ENCODE measurements around the gene CHST6. TPM values are rescaled to one million over a fixed set of nuclear protein-coding genes. Genes with fewer than 3 reads are reported as not detected.

CHST6 gene
- total and polyA plus RNA-seq, 2 of the 8 experiments (the other 6 are each of a cell fraction or from before 2014, with no cell fraction given), result 18.2 to 25.4 TPM

GRCh38 chr16:75485230-75486013 is 9.8 kb downstream of the CHST6 start (continued):
- TF ChIP-seq, protein P1, sequence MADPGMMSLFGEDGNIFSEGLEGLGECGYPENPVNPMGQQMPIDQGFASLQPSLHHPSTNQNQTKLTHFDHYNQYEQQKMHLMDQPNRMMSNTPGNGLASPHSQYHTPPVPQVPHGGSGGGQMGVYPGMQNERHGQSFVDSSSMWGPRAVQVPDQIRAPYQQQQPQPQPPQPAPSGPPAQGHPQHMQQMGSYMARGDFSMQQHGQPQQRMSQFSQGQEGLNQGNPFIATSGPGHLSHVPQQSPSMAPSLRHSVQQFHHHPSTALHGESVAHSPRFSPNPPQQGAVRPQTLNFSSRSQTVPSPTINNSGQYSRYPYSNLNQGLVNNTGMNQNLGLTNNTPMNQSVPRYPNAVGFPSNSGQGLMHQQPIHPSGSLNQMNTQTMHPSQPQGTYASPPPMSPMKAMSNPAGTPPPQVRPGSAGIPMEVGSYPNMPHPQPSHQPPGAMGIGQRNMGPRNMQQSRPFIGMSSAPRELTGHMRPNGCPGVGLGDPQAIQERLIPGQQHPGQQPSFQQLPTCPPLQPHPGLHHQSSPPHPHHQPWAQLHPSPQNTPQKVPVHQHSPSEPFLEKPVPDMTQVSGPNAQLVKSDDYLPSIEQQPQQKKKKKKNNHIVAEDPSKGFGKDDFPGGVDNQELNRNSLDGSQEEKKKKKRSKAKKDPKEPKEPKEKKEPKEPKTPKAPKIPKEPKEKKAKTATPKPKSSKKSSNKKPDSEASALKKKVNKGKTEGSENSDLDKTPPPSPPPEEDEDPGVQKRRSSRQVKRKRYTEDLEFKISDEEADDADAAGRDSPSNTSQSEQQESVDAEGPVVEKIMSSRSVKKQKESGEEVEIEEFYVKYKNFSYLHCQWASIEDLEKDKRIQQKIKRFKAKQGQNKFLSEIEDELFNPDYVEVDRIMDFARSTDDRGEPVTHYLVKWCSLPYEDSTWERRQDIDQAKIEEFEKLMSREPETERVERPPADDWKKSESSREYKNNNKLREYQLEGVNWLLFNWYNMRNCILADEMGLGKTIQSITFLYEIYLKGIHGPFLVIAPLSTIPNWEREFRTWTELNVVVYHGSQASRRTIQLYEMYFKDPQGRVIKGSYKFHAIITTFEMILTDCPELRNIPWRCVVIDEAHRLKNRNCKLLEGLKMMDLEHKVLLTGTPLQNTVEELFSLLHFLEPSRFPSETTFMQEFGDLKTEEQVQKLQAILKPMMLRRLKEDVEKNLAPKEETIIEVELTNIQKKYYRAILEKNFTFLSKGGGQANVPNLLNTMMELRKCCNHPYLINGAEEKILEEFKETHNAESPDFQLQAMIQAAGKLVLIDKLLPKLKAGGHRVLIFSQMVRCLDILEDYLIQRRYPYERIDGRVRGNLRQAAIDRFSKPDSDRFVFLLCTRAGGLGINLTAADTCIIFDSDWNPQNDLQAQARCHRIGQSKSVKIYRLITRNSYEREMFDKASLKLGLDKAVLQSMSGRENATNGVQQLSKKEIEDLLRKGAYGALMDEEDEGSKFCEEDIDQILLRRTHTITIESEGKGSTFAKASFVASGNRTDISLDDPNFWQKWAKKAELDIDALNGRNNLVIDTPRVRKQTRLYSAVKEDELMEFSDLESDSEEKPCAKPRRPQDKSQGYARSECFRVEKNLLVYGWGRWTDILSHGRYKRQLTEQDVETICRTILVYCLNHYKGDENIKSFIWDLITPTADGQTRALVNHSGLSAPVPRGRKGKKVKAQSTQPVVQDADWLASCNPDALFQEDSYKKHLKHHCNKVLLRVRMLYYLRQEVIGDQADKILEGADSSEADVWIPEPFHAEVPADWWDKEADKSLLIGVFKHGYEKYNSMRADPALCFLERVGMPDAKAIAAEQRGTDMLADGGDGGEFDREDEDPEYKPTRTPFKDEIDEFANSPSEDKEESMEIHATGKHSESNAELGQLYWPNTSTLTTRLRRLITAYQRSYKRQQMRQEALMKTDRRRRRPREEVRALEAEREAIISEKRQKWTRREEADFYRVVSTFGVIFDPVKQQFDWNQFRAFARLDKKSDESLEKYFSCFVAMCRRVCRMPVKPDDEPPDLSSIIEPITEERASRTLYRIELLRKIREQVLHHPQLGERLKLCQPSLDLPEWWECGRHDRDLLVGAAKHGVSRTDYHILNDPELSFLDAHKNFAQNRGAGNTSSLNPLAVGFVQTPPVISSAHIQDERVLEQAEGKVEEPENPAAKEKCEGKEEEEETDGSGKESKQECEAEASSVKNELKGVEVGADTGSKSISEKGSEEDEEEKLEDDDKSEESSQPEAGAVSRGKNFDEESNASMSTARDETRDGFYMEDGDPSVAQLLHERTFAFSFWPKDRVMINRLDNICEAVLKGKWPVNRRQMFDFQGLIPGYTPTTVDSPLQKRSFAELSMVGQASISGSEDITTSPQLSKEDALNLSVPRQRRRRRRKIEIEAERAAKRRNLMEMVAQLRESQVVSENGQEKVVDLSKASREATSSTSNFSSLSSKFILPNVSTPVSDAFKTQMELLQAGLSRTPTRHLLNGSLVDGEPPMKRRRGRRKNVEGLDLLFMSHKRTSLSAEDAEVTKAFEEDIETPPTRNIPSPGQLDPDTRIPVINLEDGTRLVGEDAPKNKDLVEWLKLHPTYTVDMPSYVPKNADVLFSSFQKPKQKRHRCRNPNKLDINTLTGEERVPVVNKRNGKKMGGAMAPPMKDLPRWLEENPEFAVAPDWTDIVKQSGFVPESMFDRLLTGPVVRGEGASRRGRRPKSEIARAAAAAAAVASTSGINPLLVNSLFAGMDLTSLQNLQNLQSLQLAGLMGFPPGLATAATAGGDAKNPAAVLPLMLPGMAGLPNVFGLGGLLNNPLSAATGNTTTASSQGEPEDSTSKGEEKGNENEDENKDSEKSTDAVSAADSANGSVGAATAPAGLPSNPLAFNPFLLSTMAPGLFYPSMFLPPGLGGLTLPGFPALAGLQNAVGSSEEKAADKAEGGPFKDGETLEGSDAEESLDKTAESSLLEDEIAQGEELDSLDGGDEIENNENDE (IDR thresholded peaks at IDR 0.05; ENCODE audit: insufficient replicate concordance, low read length), result no peak
- no peak for TF ChIP-seq KDM4A (IDR thresholded peaks at IDR 0.05; ENCODE audit: low read depth, low read length, severe bottlenecking)
- TF ChIP-seq BACH1 (IDR thresholded peaks at IDR 0.05; ENCODE audit: low read length), result no peak
- TF ChIP-seq USF2 (IDR thresholded peaks at IDR 0.05; ENCODE audit: low read length), result no peak
- no peak for TF ChIP-seq SIN3A (conservative IDR thresholded peaks at IDR 0.05 in 1 of 2, IDR thresholded peaks at IDR 0.05 in 1 of 2; ENCODE audit: low read depth in 1 of 2, low read length in 2 of 2)
- TF ChIP-seq SP2 (IDR thresholded peaks at IDR 0.05; ENCODE audit: low read length), result no peak
- no peak for TF ChIP-seq POLR2AphosphoS5 (IDR thresholded peaks at IDR 0.05; ENCODE audit: low read depth, low read length)
- TF ChIP-seq TCF12 (IDR thresholded peaks at IDR 0.05; ENCODE audit: low read depth, low read length), result no peak
- TF ChIP-seq SRF (IDR thresholded peaks at IDR 0.05; ENCODE audit: low read depth, low read length), result no peak
- no peak for TF ChIP-seq POLR2A (IDR thresholded peaks at IDR 0.05; ENCODE audit: control extremely low read depth in 1 of 2, low read depth in 2 of 2, low read length in 2 of 2)
